HG03045 (cell line): Measurements from ENCODE around the gene ABCC8.

ENCODE experiments used
- ATAC-seq: cut with Tn5 transposase; IDR thresholded peaks from one replicate; pipeline ENCODE4 v1.9.1; 2021; ENCODE audit warnings: mild to moderate bottlenecking, moderate library complexity; ENCODE audit not compliant: unreplicated experiment

Gene ABCC8

DNA sequence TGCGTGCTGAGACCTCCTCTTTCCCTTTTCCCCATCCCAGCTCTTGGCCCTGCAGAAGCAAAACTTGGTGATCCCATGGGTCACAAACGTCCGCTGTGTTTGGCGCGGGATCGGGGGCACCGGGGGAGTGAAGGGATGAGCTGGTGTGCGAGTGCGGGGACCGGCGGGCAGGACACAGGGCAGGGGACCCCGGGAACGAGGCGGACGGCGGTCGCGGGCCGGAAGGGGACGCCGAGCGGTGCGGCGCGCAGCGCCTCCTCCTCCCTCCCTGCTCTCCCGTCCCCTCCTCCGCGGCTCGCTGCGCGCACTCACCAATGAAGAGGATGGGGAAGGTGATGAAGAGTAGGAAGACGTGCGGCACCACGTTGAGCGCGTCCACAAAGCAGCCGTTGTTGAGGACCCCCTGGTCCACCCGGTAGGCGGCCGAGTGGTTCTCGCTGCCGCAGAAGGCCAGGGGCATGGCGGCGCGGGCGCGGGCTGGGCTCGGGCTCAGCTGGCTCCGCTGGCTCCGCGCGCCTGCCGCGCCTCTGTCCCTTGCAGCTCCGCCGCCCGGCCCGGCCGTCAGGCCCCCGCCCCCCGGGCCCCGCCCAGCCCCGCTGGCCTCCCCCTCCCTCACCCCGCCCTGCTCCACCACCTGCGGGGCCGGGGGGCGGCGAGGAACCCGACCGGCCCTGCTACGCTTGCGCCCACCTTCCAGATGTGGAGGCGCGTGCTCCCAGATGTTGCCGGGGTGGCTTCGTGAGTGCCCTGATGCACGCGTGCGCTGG is at the start of gene ABCC8:
TSS of gene ABCC8 (minus strand) at position 529 of the 767 bp plus-strand sequence. CDS start at position 460, 69 bp downstream.
- ATAC-seq = no peak

DNA sequence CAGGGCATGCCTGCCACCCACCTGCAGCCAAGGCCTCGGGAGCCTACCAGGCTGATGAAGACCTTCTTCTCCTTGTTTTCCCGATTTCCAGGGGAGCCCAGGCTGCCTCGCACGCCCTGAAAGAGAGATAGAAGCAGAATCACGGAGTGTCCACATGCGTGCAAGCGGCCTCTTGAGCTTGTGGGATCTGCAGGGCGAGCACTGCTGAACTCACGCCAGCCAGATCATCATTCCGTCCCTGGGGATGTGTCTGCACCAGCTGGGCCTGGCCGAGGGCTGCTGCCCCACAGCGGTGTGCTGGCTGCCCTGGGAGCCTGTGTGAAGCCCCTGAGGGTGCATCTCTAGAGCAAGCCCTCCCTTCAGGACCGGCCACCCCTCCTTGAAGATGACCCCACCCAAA is 49.7 kb upstream of the ABCC8 start:
- ATAC-seq = no peak

DNA sequence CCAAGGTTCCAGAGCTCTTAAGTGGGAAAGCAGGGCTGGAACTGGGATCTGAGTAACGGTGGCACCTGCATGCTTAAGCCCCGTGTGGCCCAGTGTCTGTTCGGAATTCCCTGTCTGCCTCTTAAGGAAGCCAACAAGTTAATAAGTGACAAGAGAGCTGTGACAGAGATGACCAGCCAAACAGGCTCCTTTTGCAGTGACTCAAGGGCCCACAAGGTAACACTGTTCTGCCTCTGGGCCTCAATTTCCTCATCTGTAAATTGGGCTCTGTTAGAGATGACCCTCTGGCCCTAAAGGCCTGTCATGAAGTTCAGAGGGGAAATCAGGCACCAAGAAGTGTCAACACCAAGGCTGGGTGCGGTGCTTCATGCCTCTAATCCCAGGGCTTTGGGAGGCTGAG is 48.9 kb upstream of the ABCC8 start:
- no peak for ATAC-seq

DNA sequence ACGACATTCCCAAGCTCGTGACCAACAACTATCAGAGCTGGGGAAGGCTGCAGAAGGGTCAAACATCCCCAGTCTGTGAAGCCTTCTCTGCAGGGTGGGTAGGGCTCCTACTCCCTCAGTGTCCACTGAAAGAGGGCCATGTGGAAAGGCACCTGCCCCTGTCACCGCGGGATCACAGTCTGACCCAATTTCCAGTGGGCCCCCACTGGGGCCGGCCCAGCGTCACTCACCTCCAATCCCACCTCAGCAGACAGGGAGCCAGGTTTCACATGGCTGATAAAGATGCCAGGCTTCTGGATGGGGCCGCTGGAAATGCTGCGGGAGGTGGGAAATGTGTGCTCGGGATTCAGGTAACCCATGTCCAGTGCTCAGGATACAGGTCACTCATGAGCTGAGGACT is 47.6 kb upstream of the ABCC8 start:
- no peak for ATAC-seq

DNA sequence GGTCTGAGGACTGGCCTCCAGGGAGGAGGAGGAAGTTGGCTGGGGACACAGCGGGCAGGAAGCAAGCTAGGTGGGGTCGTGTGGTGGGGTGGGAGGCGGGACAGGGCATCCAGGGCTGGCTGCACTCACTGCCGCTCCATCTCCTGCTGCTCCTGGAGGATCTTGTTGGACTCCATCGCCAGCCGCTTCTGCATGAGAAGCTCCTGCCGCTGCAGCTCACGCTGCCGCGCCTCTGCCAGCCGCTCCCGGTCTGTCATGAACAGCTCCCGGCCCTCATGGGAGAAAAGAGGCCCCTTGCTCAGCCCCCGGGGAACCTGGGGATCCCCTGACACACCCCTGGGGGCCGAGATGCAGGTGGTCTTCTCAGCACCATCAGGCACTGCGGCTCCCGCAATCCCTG is 46.0 kb upstream of the ABCC8 start:
- ATAC-seq = no peak

DNA sequence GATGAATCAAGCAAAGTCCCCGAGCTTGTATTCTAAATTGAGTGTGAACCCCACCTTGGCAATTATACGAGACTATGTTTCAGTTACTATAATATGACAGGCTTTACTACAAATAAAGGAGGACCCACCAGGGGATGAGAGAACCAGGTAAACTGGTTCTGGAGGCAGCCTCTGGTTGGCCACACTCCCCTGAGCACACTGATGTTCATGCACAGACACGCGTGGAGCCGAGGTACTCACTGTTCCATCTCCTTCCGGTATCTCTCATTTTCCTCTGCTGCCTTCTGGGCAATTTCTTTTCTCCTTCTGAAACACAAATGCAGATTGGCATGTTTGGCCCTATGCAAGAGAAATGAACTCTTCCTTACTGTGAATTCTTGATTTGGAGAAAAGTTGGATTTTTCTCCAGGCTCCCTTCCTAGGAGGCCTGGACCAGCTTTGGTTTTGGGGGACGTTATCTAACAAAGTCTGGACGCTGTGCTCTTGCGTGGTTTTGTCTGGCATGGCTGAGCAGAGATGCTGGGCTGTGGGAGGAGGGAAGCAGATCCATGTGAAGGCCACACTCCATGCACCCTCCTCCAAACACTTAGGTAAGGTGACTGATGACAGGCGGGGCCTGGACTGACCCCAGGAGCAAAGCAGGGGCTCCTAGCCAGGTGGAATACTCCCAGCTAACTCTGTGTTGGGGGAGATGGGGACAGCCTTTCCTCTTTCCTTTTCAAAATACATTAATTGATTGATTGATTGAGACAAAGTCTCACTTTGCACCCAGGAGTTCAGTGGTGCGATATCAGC is 44.7 kb upstream of the ABCC8 start:
- no peak for ATAC-seq

DNA sequence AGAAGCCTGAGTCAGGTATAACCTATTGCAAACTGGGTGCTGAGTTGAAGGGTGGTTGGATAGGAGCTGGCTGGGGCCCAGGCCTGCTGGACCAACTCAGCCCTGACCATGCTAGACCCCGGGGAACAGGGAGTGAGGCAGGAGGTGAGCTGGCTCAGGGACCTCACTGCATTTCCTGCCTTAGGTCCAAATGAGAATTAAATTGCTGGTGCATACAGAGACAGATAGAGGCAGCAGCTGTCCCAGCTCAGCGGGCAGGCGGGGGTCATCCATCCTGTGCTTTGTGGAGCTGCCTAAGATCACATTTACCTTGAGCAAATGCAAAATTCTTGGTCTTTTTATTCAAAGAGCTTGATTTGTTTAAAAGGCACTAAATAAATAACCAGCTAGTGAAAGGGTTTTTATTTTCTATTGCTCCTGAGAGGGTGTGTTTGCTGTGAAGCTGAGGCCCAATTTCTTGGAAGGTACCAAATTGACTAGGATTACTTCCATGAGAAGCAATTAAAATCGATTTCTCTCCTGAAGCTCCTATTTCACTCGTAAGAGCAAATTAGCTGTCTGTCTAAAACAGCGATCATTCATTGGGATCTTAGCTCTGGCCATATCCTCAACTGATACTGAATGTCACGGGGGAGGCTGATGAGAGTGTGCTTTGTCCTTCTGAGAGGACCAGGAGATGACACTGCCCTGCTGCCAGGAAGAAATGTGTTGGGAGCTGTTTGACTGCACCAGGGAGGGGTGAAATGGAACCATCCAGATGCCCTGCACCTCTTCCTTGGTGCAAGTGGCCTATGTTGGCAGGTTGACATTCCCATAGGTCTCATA is 42.6 kb upstream of the ABCC8 start:
- no peak for ATAC-seq

DNA sequence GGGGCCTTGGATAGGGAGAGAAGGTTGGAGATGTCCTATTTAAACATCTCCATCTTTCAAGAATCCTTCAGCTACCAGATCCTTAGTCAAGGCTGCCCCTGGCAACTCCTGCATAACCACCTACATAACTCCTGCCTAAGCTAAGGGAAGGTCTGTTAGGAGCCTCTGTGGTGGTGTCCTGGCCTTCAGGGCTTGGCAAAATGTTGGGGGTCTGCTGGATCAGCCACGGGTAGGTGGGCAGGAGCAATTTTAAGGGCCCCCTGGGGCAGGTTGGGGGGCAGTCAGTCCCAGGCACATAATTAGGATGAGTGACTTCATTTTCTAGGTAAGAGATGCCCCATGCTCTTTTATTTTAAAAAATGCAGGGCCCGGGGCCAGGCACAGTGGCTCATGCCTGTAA is 41.7 kb upstream of the ABCC8 start:
- ATAC-seq = no peak

DNA sequence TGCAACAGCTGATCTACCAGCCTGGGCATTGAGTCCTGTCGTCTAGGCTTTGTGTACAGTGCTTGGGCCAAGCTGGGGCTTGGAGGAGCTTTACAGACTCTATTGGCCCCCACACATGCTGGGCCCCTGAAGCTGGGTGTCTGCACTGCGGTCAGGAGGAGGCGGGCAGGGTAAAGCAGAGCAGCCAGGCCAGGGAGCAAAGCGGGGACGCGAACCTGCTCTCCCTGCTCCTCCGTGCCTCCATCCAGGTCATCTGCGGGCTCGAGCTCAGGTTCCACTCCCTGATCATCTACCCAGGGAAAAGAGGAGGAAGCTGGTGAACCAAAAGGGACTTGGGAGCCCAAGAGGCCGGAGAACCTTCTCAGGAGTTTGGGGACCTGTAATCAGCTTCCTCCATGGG is 40.5 kb upstream of the ABCC8 start:
- no peak for ATAC-seq

DNA sequence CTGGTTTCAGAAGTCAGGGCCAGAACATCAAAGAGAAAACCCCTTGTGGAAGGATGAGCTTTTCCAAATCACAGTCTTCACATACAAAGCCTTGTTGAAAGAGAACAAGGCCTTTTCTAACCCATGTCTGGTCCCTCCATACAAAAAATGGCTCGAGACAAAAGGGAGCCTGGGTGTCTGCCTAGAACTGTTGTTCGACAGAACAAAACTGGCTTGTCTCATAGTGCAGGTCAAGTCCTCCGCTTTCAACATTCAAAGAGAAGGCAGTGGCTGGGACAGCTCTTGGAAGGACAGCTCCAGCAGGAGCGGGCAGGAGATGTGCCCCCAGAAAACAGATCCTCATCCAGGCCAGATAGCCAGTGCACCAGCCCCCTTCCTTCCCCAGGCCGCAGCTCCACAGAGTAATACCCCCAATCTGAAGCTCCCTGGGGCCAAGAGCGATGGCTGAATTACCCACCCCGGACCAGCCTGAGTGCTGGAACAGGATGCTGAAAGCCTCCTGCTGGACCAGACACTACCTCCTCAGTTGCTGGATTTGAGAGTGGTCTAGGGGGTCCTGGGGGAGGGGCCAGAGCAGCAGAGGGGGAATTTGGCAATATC is 40.0 kb upstream of the ABCC8 start:
- no peak for ATAC-seq

DNA sequence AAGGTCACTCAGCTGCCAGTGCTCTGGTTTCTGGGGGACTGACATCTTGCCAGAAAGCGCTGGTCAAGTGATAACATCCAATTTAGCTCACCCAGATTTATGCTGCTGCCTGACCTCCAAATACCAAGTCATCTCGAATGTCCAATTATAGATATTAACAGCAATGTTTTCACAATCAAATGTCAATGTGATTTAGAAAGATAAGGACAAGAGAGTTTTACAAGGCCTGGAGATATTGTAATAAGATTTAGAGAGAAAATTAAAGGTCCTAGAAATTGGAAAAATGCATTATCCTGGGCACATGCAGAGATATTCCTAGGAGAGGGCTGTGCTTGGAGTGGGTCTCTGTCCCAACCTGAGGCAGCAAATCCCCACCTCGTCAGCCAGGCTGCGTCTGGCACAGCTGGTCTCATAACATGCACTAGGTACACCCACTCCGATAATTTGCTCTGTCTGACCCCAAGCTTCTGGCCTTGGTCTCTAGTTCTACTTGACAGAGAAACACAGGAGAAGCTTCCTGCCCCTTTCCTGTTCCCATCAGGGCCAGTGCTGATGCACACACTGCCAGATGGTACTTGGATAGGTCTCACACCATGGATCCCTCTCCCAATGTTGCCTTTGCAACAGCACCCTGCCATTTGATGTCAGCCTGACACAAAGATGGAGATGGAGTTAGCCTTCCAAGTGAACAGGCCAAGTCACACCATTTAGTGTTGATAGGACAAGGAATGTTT is 39.0 kb upstream of the ABCC8 start:
- ATAC-seq = no peak

DNA sequence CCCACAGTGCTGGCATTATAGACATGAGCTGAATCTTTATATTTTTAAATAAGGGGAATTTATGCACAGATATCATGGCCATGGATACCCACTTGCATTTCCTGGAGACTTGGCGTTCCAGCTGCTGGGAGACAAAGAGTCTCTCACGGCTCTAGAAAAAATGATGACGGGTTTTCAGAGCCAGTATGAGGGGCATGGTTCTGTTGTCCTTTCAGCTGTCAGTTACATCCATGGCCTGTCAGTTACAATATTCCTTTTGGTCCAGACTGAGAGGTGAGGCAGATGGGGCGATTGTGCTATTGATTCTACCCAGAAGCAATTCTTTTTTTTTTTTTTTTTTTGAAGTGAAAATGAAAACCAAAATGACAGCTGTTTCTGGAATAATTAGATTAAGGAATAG is 37.8 kb upstream of the ABCC8 start:
- no peak for ATAC-seq

DNA sequence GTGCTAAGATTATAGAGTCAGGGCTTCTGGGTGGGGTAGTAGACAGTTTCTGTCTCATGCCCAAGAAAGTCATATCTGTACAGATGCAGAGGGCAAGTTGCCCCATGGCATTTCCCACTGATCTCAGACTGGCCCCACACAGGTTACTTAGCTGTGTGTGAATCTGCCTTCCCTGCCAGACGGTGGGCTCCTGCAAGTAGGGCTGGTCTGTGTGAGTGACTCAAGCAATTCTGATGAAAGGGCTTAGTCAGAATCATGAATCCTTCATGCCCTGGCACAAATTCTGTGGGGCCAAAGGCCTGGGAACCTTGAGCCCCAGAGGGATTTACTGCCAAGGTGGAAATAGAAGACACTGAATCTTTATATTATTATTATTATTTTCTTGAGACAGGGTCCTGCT is 37.2 kb upstream of the ABCC8 start:
- ATAC-seq = no peak

DNA sequence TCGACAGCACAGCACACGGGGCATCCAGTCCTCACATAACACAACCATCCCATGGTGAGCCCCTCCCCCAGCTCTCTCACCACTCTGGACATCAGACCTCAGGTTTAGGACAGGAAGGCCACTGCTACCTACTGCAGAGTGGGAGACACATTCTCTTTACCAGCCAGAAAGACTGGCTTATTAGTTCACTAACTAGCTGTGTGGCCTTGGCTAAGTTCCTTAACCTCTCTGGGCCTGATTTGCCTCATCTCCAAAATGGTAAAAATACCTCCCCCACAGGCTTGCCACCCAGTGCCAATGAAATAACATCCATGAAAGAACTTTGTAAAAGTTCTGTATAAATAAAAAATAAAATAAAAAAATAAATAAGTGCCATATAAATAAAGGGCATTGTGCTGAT is 35.5 kb upstream of the ABCC8 start:
- ATAC-seq = no peak

DNA sequence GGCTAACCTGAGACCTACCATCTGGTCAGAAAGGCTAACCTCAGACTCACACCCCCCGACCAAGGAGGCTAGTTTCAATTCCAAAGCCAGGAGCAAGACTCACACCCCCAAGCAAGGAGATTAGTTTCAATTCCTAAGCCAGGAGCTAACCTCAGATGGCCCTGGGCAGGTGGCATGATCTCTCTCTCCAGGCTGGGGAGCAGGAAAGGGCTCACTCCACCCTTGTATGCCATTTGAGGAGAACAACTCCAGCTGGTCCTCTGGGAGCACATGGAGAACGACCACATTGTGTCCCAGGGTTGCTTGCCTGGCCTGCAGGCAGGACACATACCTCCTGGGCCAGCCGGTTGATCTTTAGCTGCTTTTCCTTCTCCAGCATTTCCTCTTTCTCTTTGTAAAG is 34.9 kb upstream of the ABCC8 start:
- no peak for ATAC-seq

DNA sequence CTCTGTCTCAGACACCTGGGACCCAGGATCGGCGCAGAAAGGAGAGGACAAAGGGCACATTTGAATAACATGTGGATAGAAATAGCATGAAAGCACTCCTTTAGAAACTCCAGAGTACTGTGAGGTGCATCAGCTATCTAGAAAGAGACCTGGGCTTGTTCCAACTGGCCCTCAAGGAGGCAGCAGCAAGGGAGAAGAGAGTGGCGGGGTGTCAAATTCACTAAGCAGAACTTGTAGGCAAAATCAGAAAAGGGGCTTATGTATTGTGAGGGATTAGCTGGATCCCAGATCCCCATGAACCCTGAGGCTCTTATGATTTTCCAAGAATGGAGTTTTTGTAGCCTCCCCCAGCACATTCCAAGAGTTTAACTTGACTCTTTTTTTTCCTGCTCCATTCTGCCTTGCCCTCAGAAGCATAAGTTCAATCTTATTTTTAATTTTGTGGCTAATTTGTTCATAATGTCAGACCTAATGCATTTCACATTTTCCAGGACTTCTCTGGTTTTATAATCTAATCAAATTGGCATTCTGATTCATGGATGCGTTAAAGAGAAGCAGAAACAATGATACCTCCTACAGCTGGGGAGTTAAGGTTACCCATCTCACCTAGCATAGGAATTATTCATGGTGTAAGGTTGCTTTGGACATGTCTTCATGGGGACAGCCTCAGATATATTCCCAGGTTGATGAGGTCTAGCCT is 34.0 kb upstream of the ABCC8 start:
- no peak for ATAC-seq

DNA sequence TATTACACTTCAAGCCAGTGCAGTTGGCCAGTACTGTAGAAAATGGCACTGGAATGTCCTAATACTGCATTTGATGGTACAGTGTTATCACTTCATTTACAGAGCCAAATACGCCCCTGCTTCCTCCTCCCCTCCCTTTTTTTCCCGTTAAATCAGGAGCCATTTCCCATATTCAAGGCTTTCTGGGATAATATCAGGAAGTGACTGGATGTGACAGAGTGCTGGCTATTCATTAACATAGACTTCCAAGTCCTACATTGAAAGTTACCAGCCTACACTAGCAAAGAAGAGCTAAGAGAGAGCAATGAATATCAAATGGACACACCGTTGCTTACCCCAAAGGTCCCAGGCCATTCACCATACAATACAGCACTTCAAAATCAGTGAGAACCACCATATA is 32.1 kb upstream of the ABCC8 start:
- no peak for ATAC-seq

DNA sequence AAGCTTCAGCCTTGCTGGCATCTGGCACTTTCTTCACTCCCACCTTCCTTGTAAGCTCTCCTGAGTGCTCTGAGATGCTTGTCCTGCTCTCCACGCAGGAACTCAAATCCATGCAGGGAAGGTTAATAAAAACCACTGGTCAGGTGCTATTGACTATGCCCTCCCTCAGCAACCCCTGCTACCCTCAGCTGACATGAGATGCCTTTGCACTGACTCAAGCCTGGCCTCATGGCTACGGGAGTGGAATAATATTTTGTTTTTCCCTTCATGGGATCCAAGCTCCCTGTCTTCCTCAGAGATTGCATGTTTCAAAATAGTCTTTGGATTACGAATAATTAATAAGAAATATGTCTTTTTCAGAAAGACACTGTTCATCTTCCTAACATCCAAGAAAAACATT is 31.7 kb upstream of the ABCC8 start:
- ATAC-seq = no peak

DNA sequence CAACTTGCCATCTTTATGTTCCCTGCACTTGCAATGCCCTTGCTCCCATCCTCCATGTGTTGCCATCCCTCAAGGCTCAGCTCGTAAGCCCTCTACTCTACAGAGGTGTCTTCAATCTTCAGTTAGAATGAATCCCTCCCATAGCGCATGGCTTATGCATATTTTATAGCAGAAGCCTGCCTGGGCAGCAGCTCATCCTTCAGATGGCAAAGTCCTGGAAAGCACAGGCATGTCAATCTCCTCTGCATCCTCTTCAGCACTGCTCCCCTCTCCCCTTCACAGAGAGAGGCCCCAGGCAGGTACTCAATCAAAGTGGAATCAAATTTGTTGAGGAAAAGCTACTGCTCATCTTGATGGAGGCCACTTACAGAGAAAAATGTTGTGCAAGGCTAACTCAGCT is 31.1 kb upstream of the ABCC8 start:
- ATAC-seq = no peak

DNA sequence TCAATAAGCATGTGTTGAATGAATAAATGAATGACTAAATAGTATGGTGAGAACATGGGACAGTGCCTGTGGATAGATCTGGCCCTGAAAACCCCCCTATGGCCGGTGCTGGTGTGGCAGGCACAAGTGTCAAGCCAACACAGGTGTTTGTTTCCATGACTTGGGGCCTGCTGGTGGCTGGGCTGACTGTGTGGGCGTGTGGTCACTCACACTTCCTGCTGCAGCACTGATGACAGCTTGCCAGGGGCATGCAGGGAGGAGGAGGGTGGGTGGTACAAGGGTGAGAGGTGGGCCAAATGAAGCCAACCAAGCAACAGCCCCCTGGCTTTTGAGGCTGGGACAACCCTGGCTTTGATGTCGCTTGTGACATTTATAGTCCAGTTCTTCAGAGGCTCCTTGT is 30.3 kb upstream of the ABCC8 start:
- ATAC-seq = no peak
